Stomach smooth muscle (tissue), 2 donors: ENCODE results near the gene TNFAIP8.

Source experiments
- H3K27ac ChIP-seq: one replicate; pipeline ENCODE4 v1.7.0; 2013; ENCODE audit warnings: mild to moderate bottlenecking, low read length, inconsistent platforms
- H3K27me3 ChIP-seq, 2 donors: one replicate each; pipeline ENCODE4 v1.7.0; 2013; ENCODE audit warnings: low read length in 2 of 2; ENCODE audit not compliant: insufficient read depth in 2 of 2, control insufficient read depth in 1 of 2
- H3K36me3 ChIP-seq, 2 donors: one replicate each; pipeline ENCODE4 v1.7.0; 2013; ENCODE audit warnings: low read length in 2 of 2; ENCODE audit not compliant: control insufficient read depth in 2 of 2, insufficient read depth in 2 of 2
- H3K4me1 ChIP-seq: one replicate; pipeline ENCODE4 v1.7.0; 2013; ENCODE audit warnings: low read length; ENCODE audit not compliant: control insufficient read depth, insufficient read depth
- H3K4me3 ChIP-seq, 2 donors: one replicate each; pipeline ENCODE4 v1.7.0; 2013; ENCODE audit warnings: low read length in 2 of 2
- H3K9ac ChIP-seq, 2 donors: one replicate each; pipeline ENCODE4 v1.7.0; 2013; ENCODE audit warnings: low read length in 2 of 2, mild to moderate bottlenecking in 1 of 2
- H3K9me3 ChIP-seq, 2 donors: one replicate each; pipeline ENCODE4 v1.7.0; 2013; ENCODE audit warnings: low read length in 2 of 2; ENCODE audit not compliant: control insufficient read depth in 2 of 2
- donor health status: healthy.
- donor health status: Pancreatic carcinoma.

Gene TNFAIP8

DNA sequence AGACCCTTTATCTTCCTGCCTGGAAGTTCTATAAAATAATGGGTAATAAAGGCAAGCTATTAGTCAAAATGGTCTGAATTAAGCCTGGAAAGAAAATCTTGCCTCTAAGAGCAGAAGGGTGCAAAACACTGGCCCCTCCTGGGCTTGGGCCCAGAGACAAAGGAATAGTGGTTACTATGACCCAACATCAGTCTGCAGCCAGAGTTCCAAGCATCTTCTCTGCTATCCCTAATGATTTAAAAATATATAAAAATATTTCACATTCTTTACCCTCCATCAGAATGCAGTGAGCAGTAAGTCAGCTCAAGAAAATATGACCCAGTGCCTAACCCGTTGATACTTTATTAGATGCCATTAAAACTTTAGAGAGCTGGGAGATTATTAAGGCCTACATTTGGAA lies 14.7 kb downstream of the TNFAIP8 start:
- Histone ChIP-seq H3K9ac (no peak overlapping the region), H3K36me3 (no peaks in the 10 kb centered on the region), H3K9me3 (no peaks in the 10 kb centered on the region), H3K27ac (no peak overlapping the region), H3K4me1 (peaks cover 16% of the 10 kb centered on the region), H3K27me3 (no peaks in the 10 kb centered on the region), H3K4me3 (no peak overlapping the region)

- H3K36me3 ChIP-seq = no peaks in the 10 kb centered on the region
Measured at GRCh38 chr5:119371146-119371545, 15.3 kb downstream of the TNFAIP8 start.

DNA sequence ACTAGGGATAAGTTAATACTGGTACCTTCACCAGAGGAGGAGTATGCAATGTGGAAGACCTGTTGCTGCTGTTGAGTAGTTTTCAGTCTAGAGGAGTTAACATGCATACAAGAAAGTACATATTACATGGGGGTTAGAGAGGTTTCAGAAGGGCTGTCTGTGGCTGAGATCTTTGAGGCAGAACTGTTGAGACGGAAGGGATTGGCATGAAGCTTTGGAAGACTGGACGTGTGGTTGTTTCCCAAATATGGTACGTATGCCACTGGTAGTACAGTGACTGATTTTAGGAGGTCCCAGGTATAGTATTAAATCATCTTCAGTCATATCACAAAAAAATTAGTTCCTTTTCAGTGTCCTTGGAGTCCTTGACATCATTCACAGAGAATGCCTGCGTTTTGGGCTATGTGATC lies 17.6 kb downstream of the TNFAIP8 start:
- H3K36me3 ChIP-seq = no peaks in the 10 kb centered on the region
- H3K4me1 ChIP-seq = peaks cover 2% of the 10 kb centered on the region
- no peak overlapping the region for H3K27ac ChIP-seq
- no peaks in the 10 kb centered on the region for H3K9me3 ChIP-seq
- no peak overlapping the region for H3K4me3 ChIP-seq
- H3K27me3 ChIP-seq = no peaks in the 10 kb centered on the region
- H3K9ac ChIP-seq = no peak overlapping the region

More at GRCh38 chr5:119371146-119371545, 15.3 kb downstream of the TNFAIP8 start:
- no peaks in the 10 kb centered on the region for H3K27me3 ChIP-seq
- peaks cover 12% of the 10 kb centered on the region for H3K4me1 ChIP-seq
- H3K9me3 ChIP-seq = no peaks in the 10 kb centered on the region
- H3K9ac ChIP-seq = no peak overlapping the region
- H3K27ac ChIP-seq = no peak overlapping the region
- H3K4me3 ChIP-seq = no peak overlapping the region

- H3K27ac ChIP-seq = no peak overlapping the region
- H3K9ac ChIP-seq = no peak overlapping the region
- H3K27me3 ChIP-seq = no peaks in the 10 kb centered on the region
- H3K4me3 ChIP-seq = no peak overlapping the region
- H3K9me3 ChIP-seq = no peaks in the 10 kb centered on the region
- H3K36me3 ChIP-seq = no peaks in the 10 kb centered on the region
- peaks cover 6% of the 10 kb centered on the region for H3K4me1 ChIP-seq
Measured at GRCh38 chr5:119374901-119375300, 19.1 kb downstream of the TNFAIP8 start.

DNA sequence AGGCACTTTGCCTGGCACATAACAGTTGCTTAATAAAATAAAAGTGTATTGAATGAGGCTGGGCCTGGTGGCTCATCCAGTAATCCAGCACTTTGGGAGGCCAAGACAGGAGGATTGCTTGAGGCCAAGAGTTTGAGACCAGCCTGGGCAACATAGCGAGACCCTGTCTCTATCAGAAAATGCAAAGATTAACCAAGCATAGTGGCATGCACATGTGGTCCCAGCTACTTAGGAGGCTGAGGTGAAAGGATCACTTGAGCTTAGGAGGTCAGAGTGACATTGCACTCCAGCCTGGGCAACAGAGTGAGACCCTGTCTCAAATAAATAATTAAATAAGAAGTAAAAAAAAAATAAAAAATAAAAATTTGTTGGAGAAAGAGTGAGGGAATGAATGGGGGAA lies 21.2 kb downstream of the TNFAIP8 start:
- H3K27ac ChIP-seq = no peak overlapping the region
- peaks cover 7% of the 10 kb centered on the region for H3K4me1 ChIP-seq
- H3K9me3 ChIP-seq = no peaks in the 10 kb centered on the region
- no peaks in the 10 kb centered on the region for H3K27me3 ChIP-seq
- H3K9ac ChIP-seq = no peak overlapping the region
- no peak overlapping the region for H3K4me3 ChIP-seq
- no peaks in the 10 kb centered on the region for H3K36me3 ChIP-seq

DNA sequence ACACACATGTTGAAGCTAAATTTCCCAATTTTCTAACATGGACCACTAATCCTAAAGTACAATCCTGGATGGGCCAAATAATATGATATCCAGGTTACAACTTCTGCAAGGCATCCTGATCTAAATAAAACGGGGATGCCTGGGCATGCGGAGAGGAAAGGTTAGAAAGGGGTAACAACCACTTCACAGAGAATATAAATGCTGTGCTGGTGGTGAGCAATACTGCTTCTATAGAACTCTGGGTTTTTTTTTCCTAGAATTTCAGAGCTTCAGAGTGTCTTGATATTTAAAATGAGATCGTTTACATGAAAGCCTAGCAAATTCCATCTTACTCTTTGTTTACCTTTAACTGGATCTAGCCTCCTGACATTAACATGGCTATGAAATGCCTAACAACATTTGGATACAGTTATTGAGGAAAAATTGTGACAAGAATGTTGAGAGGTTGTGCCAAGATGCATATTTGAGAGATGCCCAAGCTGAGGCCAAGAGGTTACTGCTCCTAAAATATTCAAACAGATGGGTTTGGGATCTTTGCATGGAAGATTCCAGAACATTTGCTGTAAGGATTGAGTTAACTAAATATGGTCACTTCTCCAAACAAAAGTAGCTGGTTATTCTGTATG lies 22.4 kb downstream of the TNFAIP8 start:
- no peak overlapping the region for H3K27ac ChIP-seq
- no peak overlapping the region for H3K4me3 ChIP-seq
- H3K36me3 ChIP-seq = no peaks in the 10 kb centered on the region
- H3K4me1 ChIP-seq = peaks cover 7% of the 10 kb centered on the region
- no peak overlapping the region for H3K9ac ChIP-seq
- H3K9me3 ChIP-seq = no peaks in the 10 kb centered on the region
- no peaks in the 10 kb centered on the region for H3K27me3 ChIP-seq

GRCh38 chr5:119379096-119379495 lies 23.3 kb downstream of the TNFAIP8 start:
- Histone ChIP-seq H3K9ac (no peak overlapping the region), H3K27me3 (no peaks in the 10 kb centered on the region), H3K36me3 (no peaks in the 10 kb centered on the region), H3K4me3 (no peak overlapping the region), H3K4me1 (peaks cover 7% of the 10 kb centered on the region), H3K9me3 (no peaks in the 10 kb centered on the region), H3K27ac (no peak overlapping the region)

DNA sequence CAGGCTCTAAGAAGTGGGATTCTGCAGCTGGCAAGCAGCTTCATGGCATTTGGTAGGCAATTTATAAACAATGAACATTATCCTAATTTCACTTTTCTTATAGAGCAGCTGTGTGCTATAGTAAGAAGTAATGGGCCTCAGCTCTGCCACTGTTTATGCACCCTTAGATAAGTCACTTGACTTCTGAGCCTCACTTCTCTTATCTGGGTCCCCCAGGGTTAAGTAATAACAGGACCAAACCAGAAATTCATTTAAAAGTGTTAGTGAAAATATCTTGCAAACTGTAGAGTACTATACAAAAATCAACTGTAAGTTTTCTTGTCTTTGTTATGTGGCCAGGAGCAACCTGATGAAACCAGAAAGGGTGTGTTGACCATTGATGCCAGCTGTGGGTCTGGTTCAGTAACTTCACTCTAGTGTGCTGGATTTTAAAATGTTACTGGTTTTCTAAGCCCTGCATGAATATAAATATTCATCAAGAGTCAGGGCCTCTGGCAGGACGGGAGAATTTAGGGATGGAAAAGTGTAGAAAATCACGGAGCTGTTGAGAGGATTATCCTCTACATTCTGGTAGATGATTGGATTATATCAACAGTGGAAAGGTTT lies 24.2 kb downstream of the TNFAIP8 start:
- Histone ChIP-seq H3K36me3 (no peaks in the 10 kb centered on the region), H3K27me3 (no peaks in the 10 kb centered on the region), H3K4me1 (peaks cover 7% of the 10 kb centered on the region), H3K9me3 (no peaks in the 10 kb centered on the region), H3K9ac (no peak overlapping the region), H3K4me3 (no peak overlapping the region), H3K27ac (peak overlapping the region; percentile 33)

- H3K36me3 ChIP-seq = no peaks in the 10 kb centered on the region
- H3K27me3 ChIP-seq = no peaks in the 10 kb centered on the region
- no peak overlapping the region for H3K27ac ChIP-seq
- peaks cover 7% of the 10 kb centered on the region for H3K4me1 ChIP-seq
- no peak overlapping the region for H3K4me3 ChIP-seq
- H3K9me3 ChIP-seq = no peaks in the 10 kb centered on the region
- H3K9ac ChIP-seq = no peak overlapping the region
Measured at GRCh38 chr5:119382169-119382568, 26.4 kb downstream of the TNFAIP8 start.

DNA sequence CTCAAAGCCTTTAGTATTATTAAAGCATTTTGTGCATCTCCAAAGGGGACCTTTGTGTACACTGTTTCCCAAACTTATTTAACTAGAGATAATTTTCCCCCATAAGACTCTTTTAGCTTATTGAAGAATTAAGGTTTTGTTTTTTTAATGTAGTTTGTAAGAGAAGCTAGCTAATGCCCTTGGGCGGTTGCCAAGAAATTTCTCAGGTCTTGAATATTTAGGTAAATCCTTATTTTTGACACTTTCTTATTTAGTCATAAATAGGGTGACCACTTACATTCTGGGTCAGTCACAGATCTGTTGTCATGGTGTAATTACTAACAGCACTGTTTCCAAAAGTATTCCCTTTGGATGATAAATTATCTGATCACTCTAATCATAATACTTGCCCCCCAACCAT lies 27.2 kb downstream of the TNFAIP8 start:
- no peak overlapping the region for H3K4me3 ChIP-seq
- H3K36me3 ChIP-seq = no peaks in the 10 kb centered on the region
- no peak overlapping the region for H3K9ac ChIP-seq
- H3K27me3 ChIP-seq = no peaks in the 10 kb centered on the region
- H3K27ac ChIP-seq = no peak overlapping the region
- no peaks in the 10 kb centered on the region for H3K9me3 ChIP-seq
- H3K4me1 ChIP-seq = peaks cover 9% of the 10 kb centered on the region

DNA sequence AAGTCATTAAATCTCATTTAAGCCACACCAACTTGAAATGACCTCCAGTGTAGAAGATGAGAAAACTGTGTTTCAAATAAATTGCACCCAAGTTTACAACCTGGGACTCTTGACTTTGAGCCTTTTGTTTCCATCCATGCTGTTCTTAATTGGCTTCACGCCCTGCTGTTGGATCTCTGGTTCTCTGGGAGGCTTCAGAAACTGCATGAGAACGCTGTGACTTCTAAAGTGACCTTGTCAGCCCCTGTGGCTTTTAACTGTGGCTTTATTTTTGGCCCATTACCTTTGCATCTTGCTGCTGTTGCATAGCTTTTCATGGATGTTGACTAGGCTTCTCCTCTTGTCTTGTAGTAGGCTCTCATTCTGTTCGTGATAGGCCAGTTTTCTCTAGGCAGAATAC lies 29.3 kb downstream of the TNFAIP8 start:
- no peak overlapping the region for H3K4me3 ChIP-seq
- peak overlapping the region; percentile 32 for H3K27ac ChIP-seq
- H3K27me3 ChIP-seq = no peaks in the 10 kb centered on the region
- H3K36me3 ChIP-seq = no peaks in the 10 kb centered on the region
- no peaks in the 10 kb centered on the region for H3K9me3 ChIP-seq
- no peak overlapping the region for H3K9ac ChIP-seq
- peaks cover 16% of the 10 kb centered on the region for H3K4me1 ChIP-seq
